Lung (tissue), 12 donors: Measurements from ENCODE around the gene THBS4. TPM values are rescaled to one million over a fixed set of nuclear protein-coding genes. Genes with fewer than 3 reads are reported as not detected.

Source experiments
- ATAC-seq: fragments of 200-7000 bp; cut with Tn5 transposase; one replicate; pipeline ENCODE4 v1.9.1; 2020; ENCODE audit warnings: moderate number of reproducible peaks; ENCODE audit not compliant: insufficient read depth, low FRiP score
- DNase-seq, 3 donors: peaks; one replicate each; pipeline ENCODE4 v3.0.0-alpha.2; 2013 to 2017
- H3K27ac ChIP-seq, 2 donors: one replicate each; pipeline ENCODE4 v1.5.1; 2013; ENCODE audit warnings: mild to moderate bottlenecking in 2 of 2, moderate library complexity in 2 of 2, control low read depth in 1 of 2, inconsistent platforms in 1 of 2, low read depth in 1 of 2, low read length in 1 of 2
- H3K27me3 ChIP-seq, 3 donors: one replicate each; pipeline ENCODE4 v1.5.1; 2013; ENCODE audit warnings: low read length in 2 of 3; ENCODE audit not compliant: control insufficient read depth in 3 of 3, insufficient read depth in 3 of 3
- H3K36me3 ChIP-seq, 4 donors: one replicate each; pipeline ENCODE4 v1.5.1; 2013; ENCODE audit warnings: low read length in 4 of 4, mild to moderate bottlenecking in 1 of 4, moderate library complexity in 1 of 4; ENCODE audit not compliant: control insufficient read depth in 4 of 4, insufficient read depth in 4 of 4
- H3K4me1 ChIP-seq, 5 donors: one replicate each; pipeline ENCODE4 v1.5.1; 2013; ENCODE audit warnings: low read length in 5 of 5, mild to moderate bottlenecking in 2 of 5, moderate library complexity in 1 of 5; ENCODE audit not compliant: control insufficient read depth in 5 of 5, insufficient read depth in 5 of 5
- H3K4me3 ChIP-seq: one replicate; pipeline ENCODE4 v1.5.1; 2013; ENCODE audit warnings: mild to moderate bottlenecking, control low read depth, moderate library complexity
- H3K9ac ChIP-seq, 2 donors: one replicate each; pipeline ENCODE4 v1.5.1; 2013; ENCODE audit warnings: low read length in 2 of 2, control low read depth in 1 of 2; ENCODE audit not compliant: insufficient read depth in 1 of 2
- H3K9me3 ChIP-seq, 4 donors: one replicate each; pipeline ENCODE4 v1.5.1; 2013; ENCODE audit warnings: low read length in 3 of 4, mild to moderate bottlenecking in 1 of 4, moderate library complexity in 1 of 4; ENCODE audit not compliant: control insufficient read depth in 4 of 4, insufficient read depth in 3 of 4
- WGBS, 2 donors: extraction: QIAGEN DNeasy Blood & Tissue Kit; methylation state at CpG; one replicate each; pipeline ENCODE4 v1.1.7; 2013; 5-methylcytosine and 5-hydroxymethylcytosine counted together
- polyA plus RNA-seq, 2 donors: library from polyadenylated mRNA; stranded (reverse); fragments of 200-250 nt; gene quantifications; one replicate each; pipeline ENCODE4 v1.2.1, GENCODE V29; 2013
- total RNA-seq, 2 donors: library from RNA; depleted of rRNA in 1 of 2; stranded (reverse); fragments of >200 nt in 1 of 2; gene quantifications; one replicate each; pipeline ENCODE4 v1.2.1, GENCODE V29; 2014 to 2021
- TF ChIP-seq, protein P1 (sequence below): IDR thresholded peaks from 2 replicates; pipeline ENCODE4 v1.5.1; 2012; ENCODE audit warnings: mild to moderate bottlenecking; ENCODE audit errors: control extremely low read depth, extremely low read depth
- donor health status: control.
- donor health status: control.
- donor health status: Bipolar disorder and iron deficiency.
- donor health status: healthy.
- donor health status: DM: yes; HTN: yes; CAD: no.

Gene THBS4
- total and polyA plus RNA-seq, 4 donors = 0.69 to 4.2 (median 1.3) TPM

GRCh38 chr5:80076131-80077050 lies 41.2 kb downstream of the THBS4 start:
- Histone ChIP-seq H3K9ac (no peak overlapping the region), H3K36me3 (no peaks in the 10 kb centered on the region), H3K9me3 (no peaks in the 10 kb centered on the region), H3K27me3 (no peaks in the 10 kb centered on the region), H3K4me1 (no peaks in the 10 kb centered on the region), H3K27ac (no peak overlapping the region), H3K4me3 (no peak overlapping the region)
- ATAC-seq = no peak
- WGBS, 2 donors = 89 to 93% methylated on average over 10 of the region's 10 CpGs
- DNase-seq = no peak
- TF ChIP-seq, protein P1, sequence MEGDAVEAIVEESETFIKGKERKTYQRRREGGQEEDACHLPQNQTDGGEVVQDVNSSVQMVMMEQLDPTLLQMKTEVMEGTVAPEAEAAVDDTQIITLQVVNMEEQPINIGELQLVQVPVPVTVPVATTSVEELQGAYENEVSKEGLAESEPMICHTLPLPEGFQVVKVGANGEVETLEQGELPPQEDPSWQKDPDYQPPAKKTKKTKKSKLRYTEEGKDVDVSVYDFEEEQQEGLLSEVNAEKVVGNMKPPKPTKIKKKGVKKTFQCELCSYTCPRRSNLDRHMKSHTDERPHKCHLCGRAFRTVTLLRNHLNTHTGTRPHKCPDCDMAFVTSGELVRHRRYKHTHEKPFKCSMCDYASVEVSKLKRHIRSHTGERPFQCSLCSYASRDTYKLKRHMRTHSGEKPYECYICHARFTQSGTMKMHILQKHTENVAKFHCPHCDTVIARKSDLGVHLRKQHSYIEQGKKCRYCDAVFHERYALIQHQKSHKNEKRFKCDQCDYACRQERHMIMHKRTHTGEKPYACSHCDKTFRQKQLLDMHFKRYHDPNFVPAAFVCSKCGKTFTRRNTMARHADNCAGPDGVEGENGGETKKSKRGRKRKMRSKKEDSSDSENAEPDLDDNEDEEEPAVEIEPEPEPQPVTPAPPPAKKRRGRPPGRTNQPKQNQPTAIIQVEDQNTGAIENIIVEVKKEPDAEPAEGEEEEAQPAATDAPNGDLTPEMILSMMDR = no peak

DNA sequence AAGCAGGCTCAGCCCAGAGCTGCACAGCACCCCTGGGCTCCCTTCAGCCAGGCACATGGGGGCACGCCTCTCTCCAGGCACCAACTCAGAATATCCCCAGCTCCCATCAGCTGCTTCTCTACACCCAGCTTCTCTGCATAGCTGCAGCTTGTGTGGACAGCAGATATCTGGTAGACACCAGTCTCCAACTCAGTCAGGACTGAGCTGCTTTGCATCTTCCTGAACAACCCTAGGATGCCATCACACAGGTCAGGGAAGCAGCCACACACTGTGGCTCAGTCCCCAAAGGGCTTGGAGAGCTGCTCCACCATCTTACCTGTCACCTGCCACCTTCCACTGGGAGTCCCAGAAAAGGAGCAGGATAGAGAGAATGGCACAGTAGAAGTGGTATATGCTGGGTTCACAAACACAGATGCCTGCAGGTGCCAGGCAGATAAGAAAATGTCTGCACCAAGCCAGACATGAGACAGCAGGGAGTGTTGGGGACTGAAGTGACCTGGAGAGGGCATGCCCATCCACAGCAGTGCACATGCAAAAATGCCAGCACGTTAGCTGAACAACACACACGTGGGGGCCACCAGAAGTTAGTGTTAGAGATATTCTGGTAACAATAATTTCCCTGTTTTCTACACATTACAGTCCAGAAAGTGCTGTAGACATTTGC lies 42.0 kb downstream of the THBS4 start:
- Histone ChIP-seq H3K9ac (no peak overlapping the region), H3K27ac (no peak overlapping the region), H3K27me3 (no peaks in the 10 kb centered on the region), H3K4me1 (no peaks in the 10 kb centered on the region), H3K9me3 (no peaks in the 10 kb centered on the region), H3K36me3 (no peaks in the 10 kb centered on the region), H3K4me3 (no peak overlapping the region)
- WGBS, 2 donors = 86 to 91% methylated on average over 3 of the region's 3 CpGs
- DNase-seq (no peak), ATAC-seq (no peak)
- TF ChIP-seq, protein P1 = no peak

DNA sequence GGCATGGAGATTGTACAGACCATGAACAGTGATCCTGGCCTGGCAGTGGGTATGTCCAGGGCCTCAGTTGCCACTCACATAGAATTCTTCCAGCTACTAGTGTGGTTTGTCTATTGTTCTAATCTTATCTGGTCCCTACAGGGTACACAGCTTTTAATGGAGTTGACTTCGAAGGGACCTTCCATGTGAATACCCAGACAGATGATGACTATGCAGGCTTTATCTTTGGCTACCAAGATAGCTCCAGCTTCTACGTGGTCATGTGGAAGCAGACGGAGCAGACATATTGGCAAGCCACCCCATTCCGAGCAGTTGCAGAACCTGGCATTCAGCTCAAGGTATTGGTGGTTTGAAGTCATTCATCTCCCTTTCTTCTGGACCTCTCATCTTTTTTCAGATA lies 43.8 kb downstream of the THBS4 start:
- Histone ChIP-seq H3K27ac (no peak overlapping the region), H3K4me3 (no peak overlapping the region), H3K4me1 (peaks cover 0 to 5% (median 0%) of the 10 kb centered on the region in 5 donors), H3K9me3 (no peaks in the 10 kb centered on the region), H3K27me3 (no peaks in the 10 kb centered on the region), H3K36me3 (no peaks in the 10 kb centered on the region), H3K9ac (no peak overlapping the region)
- ATAC-seq (no peak), DNase-seq (no peak)
- WGBS, 2 donors = 96% methylated on average over 4 of the region's 4 CpGs
- TF ChIP-seq, protein P1 = no peak
